Liver (tissue), 9 donors: Measurements from ENCODE around the gene CENPT. TPM values are rescaled to one million over a fixed set of nuclear protein-coding genes. Genes with fewer than 3 reads are reported as not detected.

Experiments used
- DNase-seq: peaks from one replicate; pipeline ENCODE4 v3.0.0-alpha.2; 2017; ENCODE audit warnings: low spot score
- H3K27ac ChIP-seq, 2 donors: one replicate each; pipeline ENCODE4 v1.7.0; 2013; ENCODE audit warnings: inconsistent platforms in 2 of 2, low read length in 2 of 2, control low read depth in 1 of 2, low read depth in 1 of 2, mild to moderate bottlenecking in 1 of 2
- H3K27me3 ChIP-seq, 4 donors: one replicate each; pipeline versions ENCODE4 v1.6.1 to v1.7.0; 2013; ENCODE audit warnings: low read length in 3 of 4, inconsistent platforms in 1 of 4, mild to moderate bottlenecking in 1 of 4, moderate library complexity in 1 of 4; ENCODE audit not compliant: control insufficient read depth in 4 of 4, insufficient read depth in 4 of 4
- H3K36me3 ChIP-seq, 4 donors: one replicate each; pipeline versions ENCODE4 v1.6.1 to v1.7.0; 2013; ENCODE audit warnings: low read length in 3 of 4, mild to moderate bottlenecking in 3 of 4, low read depth in 1 of 4, moderate library complexity in 1 of 4; ENCODE audit not compliant: control insufficient read depth in 4 of 4, insufficient read depth in 3 of 4
- H3K4me1 ChIP-seq, 4 donors: one replicate each; pipeline versions ENCODE4 v1.6.1 to v1.7.0; 2013; ENCODE audit warnings: low read length in 3 of 4, mild to moderate bottlenecking in 3 of 4, moderate library complexity in 1 of 4; ENCODE audit not compliant: control insufficient read depth in 4 of 4, insufficient read depth in 4 of 4
- H3K4me3 ChIP-seq, 3 donors: one replicate each; pipeline versions ENCODE4 v1.6.1 to v1.7.0; 2013; ENCODE audit warnings: low read length in 3 of 3, control low read depth in 1 of 3, low read depth in 1 of 3, mild to moderate bottlenecking in 1 of 3
- H3K9ac ChIP-seq, 2 donors: one replicate each; pipeline ENCODE4 v1.7.0; 2013; ENCODE audit warnings: low read length in 2 of 2, mild to moderate bottlenecking in 2 of 2, moderate library complexity in 2 of 2, control low read depth in 1 of 2, low read depth in 1 of 2
- H3K9me3 ChIP-seq, 4 donors: one replicate each; pipeline versions ENCODE4 v1.6.1 to v1.7.0; 2013; ENCODE audit warnings: low read length in 3 of 4; ENCODE audit not compliant: control insufficient read depth in 4 of 4
- ATF3 ChIP-seq: IDR thresholded peaks from 2 replicates; pipeline ENCODE4 v1.6.1; 2016; ENCODE audit warnings: antibody characterized with exemption
- FOXA2 ChIP-seq: IDR thresholded peaks from 2 replicates; pipeline ENCODE4 v1.6.1; 2016; ENCODE audit warnings: antibody characterized with exemption
- GABPA ChIP-seq, 2 donors: IDR thresholded peaks in 1 of 2; conservative IDR thresholded peaks in 1 of 2; 2 replicates each; pipeline ENCODE4 v1.6.1; 2016; ENCODE audit warnings: antibody characterized with exemption in 2 of 2, mild to moderate bottlenecking in 1 of 2, moderate library complexity in 1 of 2
- HNF4A ChIP-seq, 2 donors: conservative IDR thresholded peaks; 2 replicates each; pipeline ENCODE4 v1.6.1; 2016; ENCODE audit warnings: antibody characterized with exemption in 2 of 2, mild to moderate bottlenecking in 2 of 2
- HNF4G ChIP-seq: IDR thresholded peaks from 2 replicates; pipeline ENCODE4 v1.6.1; 2016; ENCODE audit warnings: antibody characterized with exemption
- JUND ChIP-seq, 2 donors: IDR thresholded peaks; 2 replicates each; pipeline ENCODE4 v1.6.1; 2016; ENCODE audit warnings: antibody characterized with exemption in 2 of 2
- MAX ChIP-seq: IDR thresholded peaks from 2 replicates; pipeline ENCODE4 v1.6.1; 2016; ENCODE audit warnings: antibody characterized with exemption
- NR2F2 ChIP-seq: IDR thresholded peaks from 2 replicates; pipeline ENCODE4 v1.6.1; 2016; ENCODE audit warnings: antibody characterized with exemption
- RAD21 ChIP-seq, 2 donors: IDR thresholded peaks; 2 replicates each; pipeline ENCODE4 v1.6.1; 2016; ENCODE audit warnings: antibody characterized with exemption in 2 of 2, mild to moderate bottlenecking in 2 of 2
- RXRA ChIP-seq, 2 donors: IDR thresholded peaks; 2 replicates each; pipeline ENCODE4 v1.6.1; 2017 to 2018; ENCODE audit warnings: antibody characterized with exemption in 2 of 2, mild to moderate bottlenecking in 1 of 2
- SP1 ChIP-seq: IDR thresholded peaks from 2 replicates; pipeline ENCODE4 v1.6.1; 2018; ENCODE audit warnings: antibody characterized with exemption, mild to moderate bottlenecking
- TAF1 ChIP-seq: conservative IDR thresholded peaks from 2 replicates; pipeline ENCODE4 v1.6.1; 2016; ENCODE audit warnings: antibody characterized with exemption, mild to moderate bottlenecking
- YY1 ChIP-seq: IDR thresholded peaks from 2 replicates; pipeline ENCODE4 v1.6.1; 2016; ENCODE audit warnings: antibody characterized with exemption, mild to moderate bottlenecking
- WGBS: extraction: QIAGEN DNeasy Blood & Tissue Kit; methylation state at CpG from one replicate; pipeline ENCODE4 v1.1.7; 2013; 5-methylcytosine and 5-hydroxymethylcytosine counted together
- polyA plus RNA-seq, 2 donors: library from polyadenylated mRNA; stranded (reverse) in 1 of 2; unstranded in 1 of 2; fragments of 200-250 nt in 1 of 2; fragments of >200 nt in 1 of 2; fragmentation: Nextera tagmentation in 1 of 2; extraction: Ambion mirVana in 1 of 2; gene quantifications; one replicate each; pipeline versions ENCODE4 v1.2.1 to v1.2.3, GENCODE V29; 2013 to 2015
- total RNA-seq, 2 donors: library from RNA; depleted of rRNA; stranded (reverse); fragments of >200 nt; gene quantifications; one replicate each; pipeline ENCODE4 v1.2.3, GENCODE V29; 2014
- TF ChIP-seq, protein P1 (sequence below): IDR thresholded peaks from 2 replicates; pipeline ENCODE4 v1.6.1; 2016; ENCODE audit warnings: antibody characterized with exemption
- TF ChIP-seq, protein P2 (sequence below): IDR thresholded peaks from 2 replicates; pipeline ENCODE4 v1.6.1; 2016; ENCODE audit warnings: antibody characterized with exemption, mild to moderate bottlenecking
- TF ChIP-seq, protein P3 (sequence below): fragments of 150-350 bp; IDR thresholded peaks from 2 replicates; pipeline ENCODE4 v1.5.1; 2017; ENCODE audit warnings: improper control_type of control experiment, low read depth, low read length; ENCODE audit not compliant: missing input control
- donor health status: healthy.
- donor health status: healthy.
- donor health status: healthy.
- donor health status: healthy.
- donor health status: healthy.

Gene CENPT
- total and polyA plus RNA-seq, 4 donors: 11.4 to 26.9 (median 19.3) TPM

DNA sequence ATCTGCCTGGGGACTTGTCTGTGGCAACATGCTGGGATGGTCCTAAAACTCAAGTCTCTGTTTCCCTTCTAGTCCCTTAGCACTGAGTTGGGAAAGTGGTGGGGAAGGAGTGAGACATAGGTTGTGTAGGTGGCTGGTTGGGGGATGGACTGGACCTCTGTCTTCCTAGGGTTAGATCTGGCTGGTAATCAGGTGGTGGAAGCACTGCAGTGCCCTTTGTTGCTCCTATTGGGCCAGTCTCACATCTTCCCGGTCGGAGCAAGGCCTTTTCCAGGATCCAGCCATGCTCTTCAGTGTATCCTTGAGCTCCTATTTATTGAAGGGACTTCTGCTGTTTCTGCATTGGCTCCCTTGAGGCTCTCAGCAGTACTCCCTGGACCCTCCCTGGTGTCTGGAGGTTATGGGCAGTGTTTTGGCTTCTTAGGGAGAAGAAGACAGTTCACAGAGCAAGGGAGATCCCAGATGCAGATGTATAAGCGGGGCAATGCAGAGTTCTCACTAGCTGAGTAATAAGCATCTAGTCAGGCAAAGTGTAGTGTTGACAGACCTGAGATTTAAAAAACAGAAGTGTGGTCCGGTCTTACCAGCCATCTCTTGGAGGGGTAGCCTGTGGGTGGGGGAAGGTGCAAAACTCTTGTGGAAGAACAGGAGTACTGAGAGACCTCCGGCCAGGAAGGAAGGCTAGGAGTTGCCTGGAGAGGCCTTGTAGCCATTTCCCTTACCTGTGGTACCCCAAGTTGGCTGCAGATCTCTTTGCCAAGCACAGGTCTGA, 2.0 kb downstream of the CENPT start (continued):
- no peak for TF ChIP-seq GABPA (IDR thresholded peaks at IDR 0.05 in 1 of 2, conservative IDR thresholded peaks at IDR 0.05 in 1 of 2)
- no peak for TF ChIP-seq MAX
- no peak for TF ChIP-seq HNF4A (conservative IDR thresholded peaks at IDR 0.05)
- no peak for TF ChIP-seq HNF4G
- no peak for TF ChIP-seq NR2F2
- TF ChIP-seq RXRA (IDR thresholded peaks at IDR 0.05): no peak

- no peak for TF ChIP-seq JUND (IDR thresholded peaks at IDR 0.05)
- no peak for TF ChIP-seq FOXA2
- TF ChIP-seq YY1: no peak
- no peak for TF ChIP-seq GABPA (IDR thresholded peaks at IDR 0.05 in 1 of 2, conservative IDR thresholded peaks at IDR 0.05 in 1 of 2)
- no peak for TF ChIP-seq SP1
- TF ChIP-seq RXRA (IDR thresholded peaks at IDR 0.05): no peak
- no peak for TF ChIP-seq HNF4G
- TF ChIP-seq, protein P1, sequence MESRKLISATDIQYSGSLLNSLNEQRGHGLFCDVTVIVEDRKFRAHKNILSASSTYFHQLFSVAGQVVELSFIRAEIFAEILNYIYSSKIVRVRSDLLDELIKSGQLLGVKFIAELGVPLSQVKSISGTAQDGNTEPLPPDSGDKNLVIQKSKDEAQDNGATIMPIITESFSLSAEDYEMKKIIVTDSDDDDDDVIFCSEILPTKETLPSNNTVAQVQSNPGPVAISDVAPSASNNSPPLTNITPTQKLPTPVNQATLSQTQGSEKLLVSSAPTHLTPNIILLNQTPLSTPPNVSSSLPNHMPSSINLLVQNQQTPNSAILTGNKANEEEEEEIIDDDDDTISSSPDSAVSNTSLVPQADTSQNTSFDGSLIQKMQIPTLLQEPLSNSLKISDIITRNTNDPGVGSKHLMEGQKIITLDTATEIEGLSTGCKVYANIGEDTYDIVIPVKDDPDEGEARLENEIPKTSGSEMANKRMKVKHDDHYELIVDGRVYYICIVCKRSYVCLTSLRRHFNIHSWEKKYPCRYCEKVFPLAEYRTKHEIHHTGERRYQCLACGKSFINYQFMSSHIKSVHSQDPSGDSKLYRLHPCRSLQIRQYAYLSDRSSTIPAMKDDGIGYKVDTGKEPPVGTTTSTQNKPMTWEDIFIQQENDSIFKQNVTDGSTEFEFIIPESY: no peak
- TF ChIP-seq HNF4A (conservative IDR thresholded peaks at IDR 0.05): no peak
- no peak for TF ChIP-seq RAD21 (IDR thresholded peaks at IDR 0.05)
- no peak for TF ChIP-seq MAX
- no peak for DNase-seq
- Histone ChIP-seq H3K27ac (no peak overlapping the region), H3K4me3 (no peak overlapping the region), H3K9ac (no peak overlapping the region), H3K36me3 (no peaks in the 10 kb centered on the region), H3K9me3 (no peaks in the 10 kb centered on the region), H3K4me1 (peaks cover 14 to 54% (median 42%) of the 10 kb centered on the region in 4 donors), H3K27me3 (no peaks in the 10 kb centered on the region)
- WGBS: 89% methylated on average over 4 of the region's 4 CpGs
Observed at GRCh38 chr16:67844497-67844896, 3.0 kb downstream of the CENPT start.

DNA sequence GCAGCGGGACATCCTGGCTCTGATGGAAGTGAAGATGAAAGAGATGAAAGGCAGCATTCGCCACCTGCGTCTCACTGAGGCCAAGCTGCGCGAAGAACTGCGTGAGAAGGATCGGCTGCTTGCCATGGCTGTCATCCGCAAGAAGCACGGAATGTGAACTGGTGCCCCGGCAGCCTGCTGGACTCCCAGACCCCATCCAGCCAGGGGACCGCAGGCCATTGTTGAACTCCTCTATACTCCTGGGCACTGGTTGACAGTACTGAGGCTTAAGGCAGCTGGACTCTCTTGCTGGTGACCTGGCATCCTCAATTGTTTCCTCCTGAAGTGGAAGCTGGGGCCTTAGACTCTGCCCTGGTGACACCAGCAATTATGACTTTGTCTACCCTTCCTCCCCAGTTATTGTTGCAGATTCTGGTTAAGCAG, 4.1 kb downstream of the CENPT start:
- Histone ChIP-seq H3K9me3 (no peaks in the 10 kb centered on the region), H3K9ac (peak overlapping the region; percentile 13 to 45), H3K36me3 (no peaks in the 10 kb centered on the region), H3K27ac (peak overlapping the region; percentile 97 to 99), H3K4me3 (peak overlapping the region; percentile 7 to 89 (median 60)), H3K4me1 (peaks cover 14 to 50% (median 42%) of the 10 kb centered on the region in 4 donors), H3K27me3 (no peaks in the 10 kb centered on the region)
- no peak for TF ChIP-seq HNF4A (conservative IDR thresholded peaks at IDR 0.05)
- TF ChIP-seq FOXA2: no peak
- TF ChIP-seq, protein P2, sequence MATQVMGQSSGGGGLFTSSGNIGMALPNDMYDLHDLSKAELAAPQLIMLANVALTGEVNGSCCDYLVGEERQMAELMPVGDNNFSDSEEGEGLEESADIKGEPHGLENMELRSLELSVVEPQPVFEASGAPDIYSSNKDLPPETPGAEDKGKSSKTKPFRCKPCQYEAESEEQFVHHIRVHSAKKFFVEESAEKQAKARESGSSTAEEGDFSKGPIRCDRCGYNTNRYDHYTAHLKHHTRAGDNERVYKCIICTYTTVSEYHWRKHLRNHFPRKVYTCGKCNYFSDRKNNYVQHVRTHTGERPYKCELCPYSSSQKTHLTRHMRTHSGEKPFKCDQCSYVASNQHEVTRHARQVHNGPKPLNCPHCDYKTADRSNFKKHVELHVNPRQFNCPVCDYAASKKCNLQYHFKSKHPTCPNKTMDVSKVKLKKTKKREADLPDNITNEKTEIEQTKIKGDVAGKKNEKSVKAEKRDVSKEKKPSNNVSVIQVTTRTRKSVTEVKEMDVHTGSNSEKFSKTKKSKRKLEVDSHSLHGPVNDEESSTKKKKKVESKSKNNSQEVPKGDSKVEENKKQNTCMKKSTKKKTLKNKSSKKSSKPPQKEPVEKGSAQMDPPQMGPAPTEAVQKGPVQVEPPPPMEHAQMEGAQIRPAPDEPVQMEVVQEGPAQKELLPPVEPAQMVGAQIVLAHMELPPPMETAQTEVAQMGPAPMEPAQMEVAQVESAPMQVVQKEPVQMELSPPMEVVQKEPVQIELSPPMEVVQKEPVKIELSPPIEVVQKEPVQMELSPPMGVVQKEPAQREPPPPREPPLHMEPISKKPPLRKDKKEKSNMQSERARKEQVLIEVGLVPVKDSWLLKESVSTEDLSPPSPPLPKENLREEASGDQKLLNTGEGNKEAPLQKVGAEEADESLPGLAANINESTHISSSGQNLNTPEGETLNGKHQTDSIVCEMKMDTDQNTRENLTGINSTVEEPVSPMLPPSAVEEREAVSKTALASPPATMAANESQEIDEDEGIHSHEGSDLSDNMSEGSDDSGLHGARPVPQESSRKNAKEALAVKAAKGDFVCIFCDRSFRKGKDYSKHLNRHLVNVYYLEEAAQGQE: no peak
- no peak for TF ChIP-seq YY1
- TF ChIP-seq ATF3: no peak
- no peak for TF ChIP-seq TAF1
- TF ChIP-seq, protein P1: no peak
- TF ChIP-seq NR2F2: no peak
- TF ChIP-seq GABPA (IDR thresholded peaks at IDR 0.05 in 1 of 2, conservative IDR thresholded peaks at IDR 0.05 in 1 of 2): no peak
- no peak for TF ChIP-seq SP1
- no peak for TF ChIP-seq JUND (IDR thresholded peaks at IDR 0.05)
- TF ChIP-seq, protein P3, sequence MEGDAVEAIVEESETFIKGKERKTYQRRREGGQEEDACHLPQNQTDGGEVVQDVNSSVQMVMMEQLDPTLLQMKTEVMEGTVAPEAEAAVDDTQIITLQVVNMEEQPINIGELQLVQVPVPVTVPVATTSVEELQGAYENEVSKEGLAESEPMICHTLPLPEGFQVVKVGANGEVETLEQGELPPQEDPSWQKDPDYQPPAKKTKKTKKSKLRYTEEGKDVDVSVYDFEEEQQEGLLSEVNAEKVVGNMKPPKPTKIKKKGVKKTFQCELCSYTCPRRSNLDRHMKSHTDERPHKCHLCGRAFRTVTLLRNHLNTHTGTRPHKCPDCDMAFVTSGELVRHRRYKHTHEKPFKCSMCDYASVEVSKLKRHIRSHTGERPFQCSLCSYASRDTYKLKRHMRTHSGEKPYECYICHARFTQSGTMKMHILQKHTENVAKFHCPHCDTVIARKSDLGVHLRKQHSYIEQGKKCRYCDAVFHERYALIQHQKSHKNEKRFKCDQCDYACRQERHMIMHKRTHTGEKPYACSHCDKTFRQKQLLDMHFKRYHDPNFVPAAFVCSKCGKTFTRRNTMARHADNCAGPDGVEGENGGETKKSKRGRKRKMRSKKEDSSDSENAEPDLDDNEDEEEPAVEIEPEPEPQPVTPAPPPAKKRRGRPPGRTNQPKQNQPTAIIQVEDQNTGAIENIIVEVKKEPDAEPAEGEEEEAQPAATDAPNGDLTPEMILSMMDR: no peak
- 32% methylated on average over 11 of the region's 11 CpGs for WGBS
- DNase-seq: no peak
